ENCODE results near the gene SEMA3E.

DNA sequence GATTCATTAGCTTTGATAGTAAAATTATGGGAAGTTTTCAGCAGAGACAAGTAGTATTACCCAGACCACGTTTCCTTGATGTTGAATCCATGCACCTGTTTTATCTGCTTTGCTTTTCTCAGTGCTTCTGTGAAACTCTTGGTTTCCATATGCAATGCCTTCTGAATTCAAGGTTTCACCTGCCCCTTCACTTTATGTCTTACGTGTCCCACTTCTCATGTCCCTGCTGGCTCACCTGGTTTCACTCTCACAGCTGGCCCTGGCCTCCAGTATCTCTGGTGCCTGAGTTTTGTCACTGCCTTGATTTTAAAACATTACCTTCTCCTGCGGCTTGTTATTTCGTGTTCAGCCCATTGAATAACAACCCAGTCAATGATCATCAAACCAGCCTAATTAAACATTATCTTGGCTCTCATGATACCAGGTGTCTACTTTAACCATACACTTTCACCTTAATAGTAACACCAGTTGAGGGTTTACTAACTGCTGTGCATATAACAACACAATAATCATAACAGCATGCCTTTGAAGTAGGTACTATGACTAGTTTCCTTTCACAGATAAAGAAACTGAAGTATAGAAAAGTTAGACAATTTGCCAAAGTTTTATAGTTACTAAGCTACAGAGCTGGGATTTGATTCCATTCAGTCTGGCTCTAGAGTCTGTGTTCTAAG lies 310.5 kb downstream of the SEMA3E start:
- TF ChIP-seq, protein P1, sequence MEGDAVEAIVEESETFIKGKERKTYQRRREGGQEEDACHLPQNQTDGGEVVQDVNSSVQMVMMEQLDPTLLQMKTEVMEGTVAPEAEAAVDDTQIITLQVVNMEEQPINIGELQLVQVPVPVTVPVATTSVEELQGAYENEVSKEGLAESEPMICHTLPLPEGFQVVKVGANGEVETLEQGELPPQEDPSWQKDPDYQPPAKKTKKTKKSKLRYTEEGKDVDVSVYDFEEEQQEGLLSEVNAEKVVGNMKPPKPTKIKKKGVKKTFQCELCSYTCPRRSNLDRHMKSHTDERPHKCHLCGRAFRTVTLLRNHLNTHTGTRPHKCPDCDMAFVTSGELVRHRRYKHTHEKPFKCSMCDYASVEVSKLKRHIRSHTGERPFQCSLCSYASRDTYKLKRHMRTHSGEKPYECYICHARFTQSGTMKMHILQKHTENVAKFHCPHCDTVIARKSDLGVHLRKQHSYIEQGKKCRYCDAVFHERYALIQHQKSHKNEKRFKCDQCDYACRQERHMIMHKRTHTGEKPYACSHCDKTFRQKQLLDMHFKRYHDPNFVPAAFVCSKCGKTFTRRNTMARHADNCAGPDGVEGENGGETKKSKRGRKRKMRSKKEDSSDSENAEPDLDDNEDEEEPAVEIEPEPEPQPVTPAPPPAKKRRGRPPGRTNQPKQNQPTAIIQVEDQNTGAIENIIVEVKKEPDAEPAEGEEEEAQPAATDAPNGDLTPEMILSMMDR (conservative IDR thresholded peaks at IDR 0.05; ENCODE audit: low read depth, low read length) = no peak
- TF ChIP-seq EZH2phosphoT487 (IDR thresholded peaks at IDR 0.05; ENCODE audit: borderline replicate concordance, low read length) = no peak

Measured in PC-3 (cell line).